GM12872 (cell line): ENCODE measurements around the gene TUBAL3.

Experiments
- TF ChIP-seq, protein P1 (sequence below): IDR thresholded peaks from 3 replicates; pipeline ENCODE4 v1.5.1; 2011; ENCODE audit warnings: low read depth, mild to moderate bottlenecking, low read length, moderate library complexity; ENCODE audit not compliant: insufficient read depth

The TUBAL3 gene

DNA sequence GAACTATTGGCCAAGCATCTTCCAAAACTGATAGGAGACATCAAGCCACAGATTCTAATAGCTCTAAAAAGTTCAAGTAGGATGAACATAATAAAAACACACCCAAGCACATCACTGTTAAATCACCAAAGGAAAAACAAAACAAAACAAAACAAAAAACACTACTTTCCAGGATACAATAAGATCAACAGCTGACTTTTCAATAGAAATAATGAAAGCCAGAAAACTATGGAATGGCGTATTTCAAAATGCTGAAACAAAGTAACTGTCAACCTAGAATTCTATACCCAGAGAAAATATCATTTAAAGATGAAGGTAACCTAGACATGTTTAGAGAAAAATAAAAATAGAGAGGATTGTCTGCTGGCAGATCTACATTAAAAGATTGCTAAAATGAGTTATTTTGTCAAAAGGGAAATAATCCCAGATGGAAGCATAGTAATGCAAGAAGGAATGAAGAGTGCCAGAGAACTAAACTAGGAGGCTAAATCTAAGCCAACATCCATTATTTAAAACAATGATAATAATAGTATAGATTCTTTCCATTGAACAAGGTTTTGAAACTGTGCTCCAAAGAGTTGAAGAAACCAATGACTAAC is 13.9 kb downstream of the TUBAL3 start:
- TF ChIP-seq, protein P1, sequence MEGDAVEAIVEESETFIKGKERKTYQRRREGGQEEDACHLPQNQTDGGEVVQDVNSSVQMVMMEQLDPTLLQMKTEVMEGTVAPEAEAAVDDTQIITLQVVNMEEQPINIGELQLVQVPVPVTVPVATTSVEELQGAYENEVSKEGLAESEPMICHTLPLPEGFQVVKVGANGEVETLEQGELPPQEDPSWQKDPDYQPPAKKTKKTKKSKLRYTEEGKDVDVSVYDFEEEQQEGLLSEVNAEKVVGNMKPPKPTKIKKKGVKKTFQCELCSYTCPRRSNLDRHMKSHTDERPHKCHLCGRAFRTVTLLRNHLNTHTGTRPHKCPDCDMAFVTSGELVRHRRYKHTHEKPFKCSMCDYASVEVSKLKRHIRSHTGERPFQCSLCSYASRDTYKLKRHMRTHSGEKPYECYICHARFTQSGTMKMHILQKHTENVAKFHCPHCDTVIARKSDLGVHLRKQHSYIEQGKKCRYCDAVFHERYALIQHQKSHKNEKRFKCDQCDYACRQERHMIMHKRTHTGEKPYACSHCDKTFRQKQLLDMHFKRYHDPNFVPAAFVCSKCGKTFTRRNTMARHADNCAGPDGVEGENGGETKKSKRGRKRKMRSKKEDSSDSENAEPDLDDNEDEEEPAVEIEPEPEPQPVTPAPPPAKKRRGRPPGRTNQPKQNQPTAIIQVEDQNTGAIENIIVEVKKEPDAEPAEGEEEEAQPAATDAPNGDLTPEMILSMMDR, result no peak

DNA sequence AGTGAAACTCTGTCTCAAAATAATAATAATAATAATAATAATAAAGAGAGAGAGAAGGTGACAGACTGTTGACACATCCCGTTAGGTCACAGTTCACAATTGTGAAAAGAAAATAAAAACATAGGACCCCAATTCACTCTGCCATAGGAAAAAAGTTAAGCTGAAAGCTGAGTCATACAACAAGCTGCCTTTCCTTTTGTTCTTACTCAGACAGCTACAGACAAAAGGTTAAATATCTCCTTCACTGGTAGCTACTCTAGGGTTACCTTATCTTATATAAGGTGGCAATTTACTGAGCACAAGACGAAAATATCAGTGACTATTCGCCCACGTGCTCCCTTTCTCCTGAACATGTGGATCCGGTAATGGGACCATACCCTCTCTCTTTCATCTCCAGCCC is 17.5 kb downstream of the TUBAL3 start:
- TF ChIP-seq, protein P1, result no peak

DNA sequence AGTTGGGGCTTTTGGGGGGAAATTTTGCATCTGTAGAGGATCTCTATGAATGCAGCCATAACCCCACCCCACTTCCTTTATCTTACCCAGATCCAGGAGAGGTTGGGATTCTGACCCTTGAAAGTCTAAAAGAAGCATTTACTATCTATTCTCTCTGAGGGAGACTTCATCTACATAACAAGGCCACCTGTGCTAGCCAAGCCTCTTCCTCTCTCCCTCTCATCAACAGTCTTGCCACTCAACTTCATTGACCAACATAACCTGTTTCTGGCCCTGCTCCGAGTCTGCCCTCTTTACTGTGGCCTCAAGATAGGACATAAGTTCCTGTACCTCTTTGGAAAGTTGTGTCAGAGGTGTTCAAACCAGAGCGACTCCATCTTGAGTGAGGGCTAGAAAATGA is 19.4 kb downstream of the TUBAL3 start:
- TF ChIP-seq, protein P1, result no peak

DNA sequence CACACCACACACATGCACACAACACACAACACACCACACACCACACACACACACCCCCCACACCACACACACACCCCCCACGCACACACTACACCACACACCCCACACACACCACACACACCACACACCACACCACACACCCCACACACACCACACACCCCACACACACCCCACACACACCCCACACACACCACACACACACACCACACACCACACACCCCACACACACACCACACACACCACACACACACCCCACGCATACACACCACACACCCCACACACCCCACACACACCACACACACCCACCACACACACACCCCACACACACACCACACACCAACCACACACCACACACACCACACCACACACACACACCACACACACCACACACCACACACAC is 23.4 kb downstream of the TUBAL3 start:
- TF ChIP-seq, protein P1, result no peak

DNA sequence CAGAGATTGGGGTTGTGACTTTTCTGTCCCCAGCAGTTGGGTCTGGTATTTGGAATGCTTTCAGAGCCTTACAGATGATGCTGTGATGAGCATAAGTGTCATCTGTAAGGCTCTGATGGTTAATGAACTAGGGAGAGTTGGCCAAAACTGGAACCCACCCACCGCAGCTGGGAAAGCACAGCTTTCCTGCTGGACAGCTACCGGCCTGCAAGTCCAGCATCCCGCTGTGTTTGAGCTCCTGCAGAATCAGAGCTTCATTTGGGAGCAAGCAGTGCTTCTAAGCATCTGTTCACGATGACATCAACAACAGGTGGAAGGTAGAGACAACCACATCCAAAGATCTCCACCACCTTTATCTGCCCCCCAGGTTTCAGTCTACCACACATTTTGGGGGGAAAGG is 28.2 kb downstream of the TUBAL3 start:
- TF ChIP-seq, protein P1, result no peak

DNA sequence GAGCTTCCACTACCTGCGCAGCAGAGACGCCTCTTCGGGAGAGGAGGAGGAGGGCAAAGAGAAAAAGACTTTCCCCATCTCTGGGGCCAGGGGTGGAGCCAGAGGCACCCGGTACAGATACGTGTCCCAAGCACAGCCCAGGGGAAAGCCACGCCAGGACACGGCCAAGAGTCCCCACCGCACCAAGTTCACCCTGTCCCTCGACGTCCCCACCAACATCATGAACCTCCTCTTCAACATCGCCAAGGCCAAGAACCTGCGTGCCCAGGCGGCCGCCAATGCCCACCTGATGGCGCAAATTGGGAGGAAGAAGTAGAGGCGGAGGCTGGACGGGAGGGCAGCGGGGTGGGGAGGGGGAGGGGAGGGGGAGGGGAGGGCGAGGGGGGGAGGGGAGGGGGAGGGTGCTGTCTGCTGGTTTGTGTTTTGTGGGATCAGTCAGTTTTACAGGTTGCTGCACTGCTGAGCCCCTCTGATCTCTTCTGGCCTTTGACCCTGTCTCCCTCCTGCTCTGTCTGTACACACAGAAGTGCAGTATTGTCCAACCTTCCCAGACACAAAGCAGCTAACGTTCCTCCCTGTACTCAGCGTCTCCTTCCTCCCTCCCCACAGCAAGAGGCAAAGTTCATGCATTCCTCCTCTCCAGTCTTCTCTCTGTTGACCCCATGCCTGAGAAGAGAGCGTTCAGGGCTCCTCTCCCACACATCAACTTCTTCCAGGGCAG is 30.6 kb downstream of the TUBAL3 start:
- TF ChIP-seq, protein P1, result no peak

DNA sequence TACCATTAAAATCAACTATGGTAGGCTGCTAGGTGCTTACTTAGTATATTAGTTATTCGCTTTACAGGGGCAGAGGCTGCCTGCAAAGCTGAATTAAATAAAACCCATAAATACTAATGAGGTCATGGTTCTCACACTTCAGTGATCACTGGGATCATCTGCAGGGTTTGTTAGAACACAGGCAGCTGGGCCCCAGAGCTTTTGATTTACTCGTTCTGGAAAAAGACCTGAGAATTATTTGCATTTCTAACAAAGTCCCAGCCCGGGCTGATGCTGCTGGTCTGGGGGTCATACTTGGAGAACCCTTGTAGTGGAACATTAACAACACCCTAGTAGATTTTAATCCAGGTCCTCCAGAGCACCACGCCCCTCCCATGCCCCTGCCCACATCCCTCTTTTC is 31.3 kb downstream of the TUBAL3 start:
- TF ChIP-seq, protein P1, result no peak
